Panc1 (cell line): ENCODE data around the gene LGALS3. TPM values are rescaled to one million over a fixed set of nuclear protein-coding genes. Genes with fewer than 3 reads are reported as not detected.

Experiments
- total RNA-seq: library from RNA; stranded (reverse); gene quantifications from one replicate; pipeline ENCODE4 v1.2.1, GENCODE V29; 2021; ENCODE audit not compliant: unreplicated experiment

The LGALS3 gene
- total RNA-seq, 1 experiment from 2014 or later: 146 TPM

Other genes with a start within 250 kb of the LGALS3 start
- 3.6 TPM for gene GCH1, start 226.4 kb upstream of the LGALS3 start, total RNA-seq
- gene WDHD1, start 102.2 kb upstream of the LGALS3 start, total RNA-seq: 21.7 TPM
- gene SOCS4, start 102.0 kb upstream of the LGALS3 start, total RNA-seq: 19.9 TPM
- 79.4 TPM for gene MAPK1IP1L, start 77.6 kb upstream of the LGALS3 start, total RNA-seq
- 48.7 TPM for gene DLGAP5, start 62.3 kb downstream of the LGALS3 start, total RNA-seq
- 18.8 TPM for gene FBXO34, start 142.2 kb downstream of the LGALS3 start, total RNA-seq